ENCODE measurements around the gene UBAP1L. TPM values are rescaled to one million over a fixed set of nuclear protein-coding genes. Genes with fewer than 3 reads are reported as not detected.

Gene UBAP1L
- 1.9 and 2.2 TPM in 2 replicates for total RNA-seq

GRCh38 chr15:65115086-65115485, at the start of gene UBAP1L:
Gene UBAP1L, minus strand, starts transcription at chr15:65115200. Its CDS starts 8,985 bp downstream, at chr15:65106215.

DNA sequence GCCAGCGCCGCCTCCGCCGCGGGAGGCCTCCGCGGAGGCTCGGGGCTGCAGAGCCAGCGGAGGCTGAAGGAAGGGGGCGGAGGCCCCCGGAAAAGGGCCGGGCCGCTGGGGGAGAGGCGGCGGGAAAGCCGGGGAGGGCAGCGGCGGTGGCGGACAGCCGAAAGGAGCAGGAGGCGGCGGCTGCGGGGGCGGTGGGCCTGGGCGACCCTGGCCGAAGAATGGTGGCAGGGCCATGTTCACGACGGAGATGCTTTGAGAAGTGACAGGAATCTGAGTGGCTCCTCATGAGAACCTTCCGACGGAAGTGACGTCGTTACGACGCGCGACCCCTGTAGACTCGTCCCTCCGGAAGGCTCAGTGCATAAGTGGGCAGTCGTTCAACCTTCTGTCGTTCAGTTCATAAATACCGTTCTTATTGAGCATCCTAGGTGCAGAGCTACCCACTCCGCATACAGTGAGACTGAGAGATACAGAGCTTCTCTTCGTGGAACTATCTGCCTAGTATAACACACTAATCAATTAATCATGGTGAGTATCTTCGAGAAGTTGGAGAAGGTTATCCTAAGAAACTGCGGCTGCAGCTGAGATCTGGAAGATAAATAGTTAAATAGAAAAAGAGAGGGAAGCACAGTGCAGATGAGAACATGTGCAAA, 18.7 kb upstream of the UBAP1L start, which contains the start of gene PDCD7:
TSS of gene PDCD7 (minus strand) at position 261 of the 653 bp plus-strand sequence. CDS start at position 234, 27 bp downstream.

DNA sequence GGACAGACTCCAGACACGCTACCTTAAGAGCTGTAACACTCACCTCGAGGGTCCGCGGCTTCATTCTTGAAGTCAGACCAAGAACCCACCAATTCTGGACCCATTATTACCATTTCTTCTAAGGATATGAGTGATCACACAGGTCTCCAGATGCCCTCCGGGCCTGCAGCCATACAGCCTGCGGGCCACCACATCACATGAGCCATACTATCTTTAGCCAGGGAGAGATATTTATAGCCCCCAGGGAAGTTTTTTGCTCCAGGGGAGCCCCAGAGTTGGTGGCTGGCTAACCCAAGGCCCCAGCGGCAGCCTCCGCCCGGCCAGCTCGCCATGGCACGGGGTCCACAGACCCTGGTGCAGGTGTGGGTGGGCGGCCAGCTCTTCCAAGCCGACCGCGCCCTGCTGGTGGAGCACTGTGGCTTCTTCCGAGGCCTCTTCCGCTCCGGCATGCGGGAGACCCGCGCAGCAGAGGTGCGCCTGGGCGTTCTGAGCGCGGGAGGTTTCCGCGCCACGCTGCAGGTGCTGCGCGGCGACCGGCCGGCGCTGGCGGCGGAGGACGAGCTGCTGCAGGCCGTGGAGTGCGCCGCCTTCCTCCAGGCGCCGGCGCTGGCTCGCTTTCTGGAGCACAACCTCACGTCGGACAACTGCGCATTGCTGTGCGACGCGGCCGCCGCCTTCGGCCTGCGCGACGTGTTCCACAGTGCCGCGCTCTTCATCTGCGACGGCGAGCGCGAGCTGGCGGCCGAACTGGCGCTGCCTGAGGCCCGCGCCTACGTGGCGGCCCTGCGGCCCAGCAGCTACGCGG, 38.3 kb downstream of the UBAP1L start, which contains the start of gene KBTBD13:
TSS of gene KBTBD13 (plus strand) at position 261 of the 805 bp plus-strand sequence. CDS start at position 331, 70 bp downstream.

DNA sequence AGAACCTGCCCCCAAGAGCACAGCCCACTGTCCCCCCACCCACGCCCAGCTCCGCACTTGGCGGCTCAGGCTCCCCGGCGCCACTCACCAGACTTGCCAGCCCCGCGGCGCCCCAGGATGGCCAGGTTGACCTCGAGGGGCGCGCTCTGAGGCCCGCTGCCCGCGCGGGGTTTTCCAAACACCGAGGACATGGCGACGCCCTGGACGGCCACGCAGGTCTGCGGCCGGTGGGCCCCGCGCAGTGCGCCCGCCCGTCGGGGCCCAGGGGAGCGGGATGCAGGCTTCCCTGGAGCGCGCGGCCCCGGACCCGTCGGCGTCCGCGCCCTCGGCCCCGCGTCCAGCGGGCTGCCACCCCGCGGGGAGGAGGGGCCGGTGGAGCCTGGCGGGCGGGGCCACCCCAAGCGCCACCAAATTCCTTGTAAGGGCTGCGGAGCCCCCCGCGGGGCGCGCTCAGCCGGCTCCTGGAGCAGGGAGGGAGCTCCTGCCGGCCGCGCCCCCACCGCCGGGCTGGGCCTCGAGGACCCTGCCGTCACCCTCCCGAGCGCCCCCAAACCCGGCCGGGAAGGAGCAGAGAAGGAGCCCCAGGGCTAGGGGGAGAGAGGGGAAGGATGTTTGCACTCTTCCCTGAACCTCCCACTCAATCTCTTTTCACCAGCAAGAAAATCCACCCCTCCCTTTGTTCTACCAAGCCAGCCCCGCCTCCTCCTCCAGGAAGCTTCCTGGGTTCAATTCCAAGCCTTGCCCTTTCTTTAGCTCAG, 47.2 kb downstream of the UBAP1L start, which contains the start of gene RASL12:
TSS of gene RASL12 (minus strand) at position 347 of the 758 bp plus-strand sequence. CDS start at position 191, 156 bp downstream.

DNA sequence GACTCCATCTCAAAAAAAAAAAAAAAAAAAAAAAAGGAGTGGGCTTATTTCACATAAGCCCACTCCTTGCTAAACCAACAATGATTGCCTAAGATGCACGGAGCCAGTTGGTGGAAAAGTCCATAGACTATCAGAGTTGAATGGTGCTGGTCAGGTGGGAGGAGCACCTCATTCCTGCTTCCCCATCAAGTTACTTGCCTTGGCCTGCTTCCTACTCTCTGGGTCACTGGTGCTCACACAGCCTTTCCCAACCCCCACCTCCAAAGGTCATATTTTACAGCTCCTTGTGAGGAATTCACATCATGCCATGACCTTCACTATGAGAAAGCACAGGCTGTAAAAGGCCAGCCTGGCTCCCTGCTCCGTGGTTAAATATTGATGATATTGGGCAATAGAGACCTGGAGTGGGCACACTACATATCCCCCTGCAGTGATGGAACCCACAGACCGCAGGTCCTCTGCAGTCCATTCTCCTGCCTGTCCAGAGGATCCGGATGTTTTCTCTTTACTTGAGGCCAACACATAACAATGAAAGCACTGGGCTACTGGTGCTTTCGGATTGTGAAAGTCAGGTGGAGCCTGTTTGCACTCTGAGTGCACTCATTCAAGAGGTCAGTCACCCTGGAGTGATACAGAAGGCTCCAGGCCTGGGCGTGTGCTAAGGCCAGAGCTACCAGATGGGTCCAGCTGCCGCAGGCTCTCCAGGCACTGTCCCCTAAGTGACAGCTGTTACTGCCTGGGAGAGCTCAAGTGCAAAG, 70.1 kb downstream of the UBAP1L start, which contains the start of gene SLC51B:
TSS of gene SLC51B (plus strand) at position 664 of the 758 bp plus-strand sequence. CDS start 4,618 bp downstream, outside the sequence.

Small RNA genes within 50 kb of the gene (small RNA-seq; reads per million reads assigned to genes)
- gene AC013553.1, result not detected

Other genes with a start within 250 kb of the UBAP1L start
- 1.5 and 2.0 TPM in 2 replicates for gene ANKDD1A, start 203.3 kb downstream of the UBAP1L start, total RNA-seq
- gene SPG21, start 125.3 kb downstream of the UBAP1L start, total RNA-seq, result 81.4 and 85.4 TPM in 2 replicates
- 23.9 and 30.0 TPM in 2 replicates for gene MTFMT, start 85.6 kb downstream of the UBAP1L start, total RNA-seq
- not detected in 2 replicates for gene SLC51B, start 69.8 kb downstream of the UBAP1L start, total RNA-seq
- not detected in 2 replicates for gene RASL12, start 47.2 kb downstream of the UBAP1L start, total RNA-seq
- gene KBTBD13, start 38.5 kb downstream of the UBAP1L start, total RNA-seq, result not detected in 2 replicates
- gene PDCD7, start 18.6 kb upstream of the UBAP1L start, total RNA-seq, result 21.8 and 27.4 TPM in 2 replicates
- 60.6 and 63.5 TPM in 2 replicates for gene CLPX, start 70.1 kb upstream of the UBAP1L start, total RNA-seq
- not detected in 2 replicates for gene CILP, start 96.3 kb upstream of the UBAP1L start, total RNA-seq
- 3.1 and 4.2 TPM in 2 replicates for gene PARP16, start 171.7 kb upstream of the UBAP1L start, total RNA-seq
- not detected in 2 replicates for gene RNU5A-1, start 180.9 kb upstream of the UBAP1L start, total RNA-seq
- not detected in 2 replicates for gene RNU5B-1, start 189.5 kb upstream of the UBAP1L start, total RNA-seq

Data from thoracic aorta endothelial cell (primary cell).